ENCODE measurements around the gene CATSPER3.

- TF ChIP-seq CTCF (conservative IDR thresholded peaks at IDR 0.05) (no peak), EZH2 (IDR thresholded peaks at IDR 0.05; ENCODE audit: low read depth) (no peak)
Measured at GRCh38 chr5:135029477-135030122, 61.9 kb downstream of the CATSPER3 start.

Measured in PC-9 (cell line).